Neural cell (in vitro differentiated cells): ENCODE data around the gene DSG4. TPM values are rescaled to one million over a fixed set of nuclear protein-coding genes. Genes with fewer than 3 reads are reported as not detected.

ENCODE experiments used
- H2AFZ ChIP-seq: fragments of 200-600, 300-800 bp; sonication (generic), shearing (Covaris generic); 2 replicates; pipeline ENCODE4 v1.6.0; 2014; ENCODE audit warnings: low read depth, mild to moderate bottlenecking, antibody characterized with exemption, low read length, moderate library complexity
- H3F3A ChIP-seq: fragments of 200-600 bp; shearing (Covaris generic); 2 replicates; pipeline ENCODE4 v1.6.1; 2016; ENCODE audit warnings: mild to moderate bottlenecking, moderate library complexity, mixed read lengths, antibody characterized with exemption, low read length; ENCODE audit not compliant: insufficient read depth, poor library complexity, severe bottlenecking
- H3K27ac ChIP-seq: fragments of 200-600, 300-800 bp; sonication (generic), shearing (Covaris generic); 2 replicates; pipeline ENCODE4 v1.5.1; 2014; ENCODE audit warnings: mild to moderate bottlenecking, low read length, moderate library complexity
- H3K27me3 ChIP-seq: fragments of 300-800, 200-600 bp; sonication (generic), shearing (Covaris generic); 2 replicates; pipeline ENCODE4 v1.6.0; 2014; ENCODE audit warnings: mild to moderate bottlenecking, low read depth, low read length, moderate library complexity; ENCODE audit not compliant: insufficient read depth
- H3K36me3 ChIP-seq: fragments of 300-800, 200-600 bp; sonication (generic), shearing (Covaris generic); 2 replicates; pipeline ENCODE4 v1.5.1; 2014; ENCODE audit warnings: mild to moderate bottlenecking, antibody characterized with exemption, low read length, moderate library complexity; ENCODE audit not compliant: insufficient read depth
- H3K4me2 ChIP-seq: fragments of 300-800, 200-600 bp; sonication (generic), shearing (Covaris generic); 2 replicates; pipeline ENCODE4 v1.6.0; 2014; ENCODE audit warnings: mild to moderate bottlenecking, low read length
- H3K4me3 ChIP-seq: fragments of 300-800, 200-600 bp; sonication (generic), shearing (Covaris generic); 2 replicates; pipeline ENCODE4 v1.5.1; 2014; ENCODE audit warnings: mild to moderate bottlenecking, low read length, moderate library complexity
- H3K79me2 ChIP-seq: fragments of 200-600 bp; shearing (Covaris generic); replicated peaks from 2 replicates; pipeline ENCODE4 v1.6.0; 2014; ENCODE audit warnings: mild to moderate bottlenecking, low read length, moderate library complexity; ENCODE audit not compliant: insufficient read depth
- H3K9ac ChIP-seq: fragments of 300-800, 200-600 bp; sonication (generic), shearing (Covaris generic); 2 replicates; pipeline ENCODE4 v1.6.1; 2016; ENCODE audit warnings: mild to moderate bottlenecking, low read length, mixed read lengths
- H3K9me2 ChIP-seq: fragments of 200-600 bp; shearing (Covaris generic); 2 replicates; pipeline ENCODE4 v1.6.1; 2016; ENCODE audit warnings: mild to moderate bottlenecking, low read length, mixed read lengths; ENCODE audit not compliant: insufficient read depth
- H3K9me3 ChIP-seq: fragments of 200-600, 300-800 bp; sonication (generic), shearing (Covaris generic); 2 replicates; pipeline ENCODE4 v1.6.1; 2016; ENCODE audit warnings: mild to moderate bottlenecking, mixed run types, low read length, moderate library complexity, mixed read lengths
- H4K20me1 ChIP-seq: fragments of 200-600 bp; shearing (Covaris generic); 2 replicates; pipeline ENCODE4 v1.6.1; 2016; ENCODE audit warnings: mild to moderate bottlenecking, mixed run types; ENCODE audit not compliant: insufficient read depth
- CTCF ChIP-seq: fragments of 450-650 bp; IDR thresholded peaks from 2 replicates; pipeline ENCODE4 v1.5.1; 2014; ENCODE audit warnings: antibody characterized with exemption, mild to moderate bottlenecking, moderate library complexity; ENCODE audit not compliant: poor library complexity, severe bottlenecking
- EP300 ChIP-seq: fragments of 450-650 bp; conservative IDR thresholded peaks from 2 replicates; pipeline ENCODE4 v1.6.1; 2014; ENCODE audit warnings: antibody characterized with exemption, mild to moderate bottlenecking, moderate library complexity; ENCODE audit not compliant: poor library complexity, severe bottlenecking
- EZH2 ChIP-seq: fragments of 200-600, 300-800 bp; shearing (Covaris generic), sonication (generic); IDR thresholded peaks from 2 replicates; pipeline ENCODE4 v1.6.1; 2014; ENCODE audit warnings: antibody characterized with exemption, low read length, borderline replicate concordance, mild to moderate bottlenecking; ENCODE audit not compliant: insufficient read depth, poor library complexity, severe bottlenecking
- MXI1 ChIP-seq: fragments of 450-650 bp; conservative IDR thresholded peaks from 2 replicates; pipeline ENCODE4 v1.6.1; 2014; ENCODE audit warnings: antibody characterized with exemption, mild to moderate bottlenecking; ENCODE audit not compliant: poor library complexity, severe bottlenecking
- POLR2AphosphoS5 ChIP-seq: IDR thresholded peaks from 2 replicates; pipeline ENCODE4 v1.6.1; 2012
- RAD21 ChIP-seq: fragments of 450-650 bp; conservative IDR thresholded peaks from 2 replicates; pipeline ENCODE4 v1.6.1; 2014; ENCODE audit warnings: antibody characterized with exemption, mild to moderate bottlenecking, moderate library complexity
- REST ChIP-seq: IDR thresholded peaks from 2 replicates; pipeline ENCODE4 v1.6.1; 2012; ENCODE audit warnings: borderline replicate concordance
- SMC3 ChIP-seq: fragments of 450-650 bp; conservative IDR thresholded peaks from 2 replicates; pipeline ENCODE4 v1.6.1; 2014; ENCODE audit warnings: antibody characterized with exemption, mild to moderate bottlenecking, moderate library complexity; ENCODE audit not compliant: poor library complexity
- TAF1 ChIP-seq: IDR thresholded peaks from 2 replicates; pipeline ENCODE4 v1.6.1; 2012; ENCODE audit warnings: low read depth
- polyA plus RNA-seq: library from polyadenylated mRNA; depleted of rRNA; stranded (reverse); fragments of >200 nt; gene quantifications from 2 replicates; pipeline ENCODE4 v1.2.3, GENCODE V29; 2014

Gene DSG4
- polyA plus RNA-seq, 1 donor from 2014 or later: not detected

- no peak overlapping the region for H3K4me3 ChIP-seq
- H4K20me1 ChIP-seq: no peaks in the 10 kb centered on the region
- no peaks in the 10 kb centered on the region for H3K9me3 ChIP-seq
- H3K9me2 ChIP-seq: no peaks in the 10 kb centered on the region
- H3K4me2 ChIP-seq: no peak overlapping the region
- no peak overlapping the region for H3K27ac ChIP-seq
- no peaks in the 10 kb centered on the region for H3K27me3 ChIP-seq
- H3K79me2 ChIP-seq: no peaks in the 10 kb centered on the region
- no peak overlapping the region for H2AFZ ChIP-seq
- TF ChIP-seq CTCF: no peak
- TF ChIP-seq EP300: no peak
- no peak for TF ChIP-seq POLR2AphosphoS5
- no peak for TF ChIP-seq MXI1
- TF ChIP-seq REST: no peak
- TF ChIP-seq EZH2: no peak
- TF ChIP-seq SMC3: no peak
- H3K36me3 ChIP-seq: no peaks in the 10 kb centered on the region
- H3F3A ChIP-seq: no peaks in the 10 kb centered on the region
- H3K9ac ChIP-seq: no peak overlapping the region
Observed at GRCh38 chr18:31432316-31432715, 55.7 kb downstream of the DSG4 start.

- Histone ChIP-seq H3K36me3 (no peaks in the 10 kb centered on the region), H3K27me3 (no peaks in the 10 kb centered on the region)
Observed at GRCh38 chr18:31436825-31437224, 60.2 kb downstream of the DSG4 start.

More at GRCh38 chr18:31436825-31437224, 60.2 kb downstream of the DSG4 start:
- no peak overlapping the region for H3K27ac ChIP-seq
- H3K9me2 ChIP-seq: no peaks in the 10 kb centered on the region
- no peaks in the 10 kb centered on the region for H3F3A ChIP-seq
- H3K9ac ChIP-seq: no peak overlapping the region
- no peak for TF ChIP-seq TAF1
- no peak for TF ChIP-seq SMC3
- TF ChIP-seq POLR2AphosphoS5: no peak
- TF ChIP-seq REST: no peak
- no peak for TF ChIP-seq RAD21
- TF ChIP-seq MXI1: no peak
- no peak for TF ChIP-seq CTCF
- H3K4me3 ChIP-seq: no peak overlapping the region
- no peaks in the 10 kb centered on the region for H4K20me1 ChIP-seq
- no peak overlapping the region for H2AFZ ChIP-seq
- no peaks in the 10 kb centered on the region for H3K79me2 ChIP-seq
- H3K4me2 ChIP-seq: no peak overlapping the region
- H3K9me3 ChIP-seq: no peaks in the 10 kb centered on the region
